ENCODE measurements around the gene POLR2A. TPM values are rescaled to one million over a fixed set of nuclear protein-coding genes. Genes with fewer than 3 reads are reported as not detected.

POLR2A gene
- total RNA-seq, result 100 to 1,000 TPM; 192 to 214 TPM

DNA sequence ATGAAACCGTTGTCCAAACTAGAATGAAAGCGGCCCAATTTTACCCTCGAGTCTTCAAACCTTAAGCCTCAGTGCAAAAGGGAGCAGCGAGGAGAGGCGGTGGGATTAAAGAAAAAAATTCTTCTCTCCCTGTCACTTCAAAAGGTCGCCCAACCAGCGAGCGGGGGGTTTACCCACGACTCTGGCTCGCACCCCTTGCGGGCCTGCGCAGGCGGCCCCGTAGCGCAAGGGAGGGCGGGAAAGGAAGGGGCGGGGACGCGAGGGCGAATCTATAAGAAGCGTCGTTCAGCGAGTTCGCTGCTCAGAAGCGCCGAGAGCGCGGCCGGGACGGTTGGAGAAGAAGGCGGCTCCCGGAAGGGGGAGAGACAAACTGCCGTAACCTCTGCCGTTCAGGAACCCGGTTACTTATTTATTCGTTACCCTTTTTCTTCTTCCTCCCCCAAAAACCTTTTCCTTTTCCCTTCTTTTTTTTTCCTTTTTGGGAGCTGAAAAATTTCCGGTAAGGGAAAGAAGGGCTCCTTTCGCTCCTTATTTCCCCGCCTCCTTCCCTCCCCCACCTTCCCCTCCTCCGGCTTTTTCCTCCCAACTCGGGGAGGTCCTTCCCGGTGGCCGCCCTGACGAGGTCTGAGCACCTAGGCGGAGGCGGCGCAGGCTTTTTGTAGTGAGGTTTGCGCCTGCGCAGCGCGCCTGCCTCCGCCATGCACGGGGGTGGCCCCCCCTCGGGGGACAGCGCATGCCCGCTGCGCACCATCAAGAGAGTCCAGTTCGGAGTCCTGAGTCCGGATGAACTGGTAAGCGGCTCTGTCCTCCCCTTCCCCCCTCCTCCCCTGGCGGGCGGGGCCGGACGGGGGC is at the start of gene POLR2A:
POLR2A (plus strand) TSS at position 300 of the 852 bp plus-strand sequence.
- peak; percentile 69 for ATAC-seq (ENCODE audit: low read depth)
- peaks cover 21% of the 10 kb centered on the region for H3K36me3 Mint-ChIP-seq
- POLR2A ChIA-PET, result interaction anchor here (0.5 to 6.6 kb wide), 29 partner anchors 7 to 800 kb away, joined by 3 to 65 read pairs (median 6); partner anchors contain the start of genes ACAP1, CD68, CHRNB1 and FGF11
- H3K4me3 Mint-ChIP-seq, result peak within 1 kb of the TSS; percentile 94
- peaks cover 47% of the 10 kb centered on the region for H3K4me1 Mint-ChIP-seq
- H3K27ac Mint-ChIP-seq, result peak within 1 kb of the TSS; percentile 99
- H3K9me3 Mint-ChIP-seq, result no peaks in the 10 kb centered on the region
- H3K27me3 Mint-ChIP-seq, result no peaks in the 10 kb centered on the region
- DNase-seq, result peak; percentile 99

DNA sequence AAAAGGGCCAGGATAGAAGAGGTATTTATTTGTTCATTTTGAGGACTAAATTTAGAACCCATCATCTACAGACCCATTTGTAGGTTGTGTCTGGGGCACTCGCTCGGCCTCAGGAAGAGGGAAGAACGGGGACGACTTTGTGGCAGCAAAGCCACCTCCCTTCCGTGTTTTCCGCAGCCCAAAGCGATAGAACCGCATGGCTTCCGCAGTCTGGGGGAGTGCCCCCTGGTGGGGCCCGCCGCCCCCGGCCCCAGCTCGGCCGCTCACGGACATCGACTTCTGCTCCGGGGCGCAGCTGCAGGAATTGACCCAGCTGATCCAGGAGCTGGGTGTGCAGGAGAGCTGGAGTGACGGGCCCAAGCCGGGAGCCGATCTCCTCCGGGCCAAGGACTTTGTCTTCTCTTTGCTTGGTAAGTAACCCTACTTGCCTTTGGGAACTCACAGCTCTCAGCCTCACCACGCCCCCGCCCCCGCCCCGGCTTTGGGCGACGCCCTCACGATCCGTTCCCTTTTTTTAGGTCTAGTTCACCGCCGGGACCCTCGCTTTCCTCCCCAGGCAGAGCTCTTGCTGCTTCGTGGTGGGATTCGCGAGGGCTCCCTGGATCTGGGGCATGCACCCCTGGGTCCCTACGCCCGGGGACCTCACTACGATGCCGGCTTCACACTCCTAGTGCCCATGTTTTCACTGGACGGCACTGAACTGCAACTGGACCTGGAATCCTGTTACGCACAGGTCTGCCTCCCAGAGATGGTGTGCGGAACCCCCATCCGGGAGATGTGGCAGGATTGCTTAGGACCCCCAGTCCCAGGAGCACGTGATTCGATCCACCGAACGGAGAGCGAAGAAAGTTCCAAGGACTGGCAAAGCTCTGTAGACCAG is 48.2 kb upstream of the POLR2A start:
- POLR2A ChIA-PET, result interaction anchor here (0.5 to 4.4 kb wide), 21 partner anchors 9 to 763 kb away, joined by 3 to 66 read pairs (median 5); partner anchors contain the start of genes ACAP1, CD68, CHRNB1 and FXR2
- no peaks in the 10 kb centered on the region for H3K9me3 Mint-ChIP-seq
- H3K27me3 Mint-ChIP-seq, result no peaks in the 10 kb centered on the region
- DNase-seq (peak; percentile 84), ATAC-seq (ENCODE audit: low read depth) (peak; percentile 27)
- peaks cover 23% of the 10 kb centered on the region for H3K4me1 Mint-ChIP-seq
- peak overlapping the region; percentile 96 for H3K27ac Mint-ChIP-seq
- peaks cover 4% of the 10 kb centered on the region for H3K36me3 Mint-ChIP-seq
- H3K4me3 Mint-ChIP-seq, result peak overlapping the region; percentile 96

GRCh38 chr17:7436556-7437368 is 47.4 kb upstream of the POLR2A start:
- POLR2A ChIA-PET, result interaction anchor here (1.0 to 4.4 kb wide), 19 partner anchors 9 to 250 kb away, joined by 3 to 66 read pairs (median 7); partner anchors contain the start of genes ACAP1, CHRNB1, FXR2 and MPDU1
- H3K9me3 Mint-ChIP-seq, result no peaks in the 10 kb centered on the region
- H3K4me3 Mint-ChIP-seq, result peak overlapping the region; percentile 96
- peak overlapping the region; percentile 96 for H3K27ac Mint-ChIP-seq
- DNase-seq (peak; percentile 91), ATAC-seq (ENCODE audit: low read depth) (peak; percentile 70)
- peaks cover 24% of the 10 kb centered on the region for H3K4me1 Mint-ChIP-seq
- H3K27me3 Mint-ChIP-seq, result peaks cover 3% of the 10 kb centered on the region
- H3K36me3 Mint-ChIP-seq, result peaks cover 6% of the 10 kb centered on the region

DNA sequence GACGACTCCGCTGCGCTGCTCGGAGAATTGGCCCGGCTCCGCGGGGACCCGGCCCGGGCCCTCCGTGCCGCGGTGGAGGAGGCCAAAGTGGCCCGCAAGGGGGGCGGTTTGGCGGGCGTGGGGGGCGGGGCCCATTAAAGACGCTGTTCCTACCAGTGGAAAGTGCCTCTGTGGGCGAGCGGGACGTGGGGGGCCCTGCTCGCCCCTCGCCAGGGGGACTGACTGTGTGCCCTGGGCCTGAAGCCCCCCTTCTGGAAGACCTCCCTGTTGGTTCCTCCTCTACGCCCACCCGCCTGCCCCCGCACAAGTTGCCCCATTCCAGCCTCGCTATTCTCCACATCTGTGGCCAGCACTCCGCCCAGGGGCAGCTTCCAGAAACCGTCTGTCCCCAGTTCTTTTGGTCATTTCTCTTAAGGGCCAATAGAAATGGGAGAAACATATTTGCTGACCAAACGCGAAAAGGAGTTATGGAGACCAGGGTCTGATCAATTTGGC is 46.8 kb upstream of the POLR2A start:
- no peaks in the 10 kb centered on the region for H3K9me3 Mint-ChIP-seq
- peak overlapping the region; percentile 77 for H3K27ac Mint-ChIP-seq
- H3K36me3 Mint-ChIP-seq, result peaks cover 10% of the 10 kb centered on the region
- H3K27me3 Mint-ChIP-seq, result peaks cover 4% of the 10 kb centered on the region
- H3K4me1 Mint-ChIP-seq, result peaks cover 24% of the 10 kb centered on the region
- H3K4me3 Mint-ChIP-seq, result peak overlapping the region; percentile 96
- POLR2A ChIA-PET, result interaction anchor here (1.0 to 4.4 kb wide), 15 partner anchors 8 to 152 kb away, joined by 4 to 66 read pairs (median 9); partner anchors contain the start of genes CHRNB1, POLR2A, SENP3 and SLC35G6
- ATAC-seq (ENCODE audit: low read depth) (no peak), DNase-seq (no peak)

GRCh38 chr17:7437950-7438614 is 46.1 kb upstream of the POLR2A start:
- POLR2A ChIA-PET, result interaction anchor here (0.8 to 4.4 kb wide), 12 partner anchors 9 to 141 kb away, joined by 3 to 66 read pairs (median 4); partner anchors contain the start of genes CD68, POLR2A, SLC35G6 and TMEM256
- DNase-seq, result peak; percentile 84
- H3K27me3 Mint-ChIP-seq, result peaks cover 4% of the 10 kb centered on the region
- peak overlapping the region; percentile 96 for H3K4me3 Mint-ChIP-seq
- no peak for ATAC-seq (ENCODE audit: low read depth)
- peaks cover 24% of the 10 kb centered on the region for H3K4me1 Mint-ChIP-seq
- H3K27ac Mint-ChIP-seq, result peak overlapping the region; percentile 77
- peaks cover 12% of the 10 kb centered on the region for H3K36me3 Mint-ChIP-seq
- no peaks in the 10 kb centered on the region for H3K9me3 Mint-ChIP-seq

GRCh38 chr17:7438656-7439460 is 45.3 kb upstream of the POLR2A start:
- Mint-ChIP-seq H3K36me3 (peaks cover 16% of the 10 kb centered on the region), H3K4me1 (peaks cover 24% of the 10 kb centered on the region), H3K27ac (peak overlapping the region; percentile 53), H3K4me3 (peak overlapping the region; percentile 96), H3K27me3 (peaks cover 6% of the 10 kb centered on the region), H3K9me3 (no peaks in the 10 kb centered on the region)
- ATAC-seq (ENCODE audit: low read depth), result no peak
- POLR2A ChIA-PET, result interaction anchor here (0.8 to 7.9 kb wide), 16 partner anchors 8 to 150 kb away, joined by 3 to 66 read pairs (median 5); partner anchors contain the start of genes ACAP1, CD68, POLR2A and SLC35G6
- no peak for DNase-seq

DNA sequence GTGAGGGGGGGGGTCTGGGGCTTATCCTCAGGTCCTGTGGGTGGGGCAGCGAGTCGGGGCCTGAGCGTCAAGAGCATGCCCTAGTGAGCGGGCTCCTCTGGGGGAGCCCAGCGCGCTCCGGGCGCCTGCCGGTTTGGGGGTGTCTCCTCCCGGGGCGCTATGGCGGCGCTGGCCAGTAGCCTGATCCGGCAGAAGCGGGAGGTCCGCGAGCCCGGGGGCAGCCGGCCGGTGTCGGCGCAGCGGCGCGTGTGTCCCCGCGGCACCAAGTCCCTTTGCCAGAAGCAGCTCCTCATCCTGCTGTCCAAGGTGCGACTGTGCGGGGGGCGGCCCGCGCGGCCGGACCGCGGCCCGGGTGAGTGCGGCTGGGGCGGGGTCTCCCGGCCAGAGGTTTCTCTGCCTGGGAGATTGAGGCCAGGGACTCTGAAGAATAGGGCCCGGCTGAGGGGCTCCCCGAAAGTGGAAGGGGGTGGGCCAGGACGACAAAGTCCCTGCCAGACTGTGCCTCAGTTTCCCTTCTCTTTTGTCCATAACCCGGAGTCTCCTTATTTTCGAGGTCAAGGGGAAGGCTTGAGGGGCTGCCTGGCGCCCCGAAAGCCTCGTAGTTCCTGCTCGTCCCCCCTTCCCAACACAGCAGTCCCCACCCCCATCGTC is 44.6 kb upstream of the POLR2A start, which contains the start of gene FGF11:
FGF11 (plus strand) TSS at position 51 of the 651 bp plus-strand sequence; CDS start at position 160, 109 bp downstream.
- POLR2A ChIA-PET, result interaction anchor here (0.7 to 7.9 kb wide), 12 partner anchors 13 to 150 kb away, joined by 3 to 60 read pairs (median 6); partner anchors contain the start of genes ACAP1, PLSCR3, POLR2A and TNFSF13
- no peak for ATAC-seq (ENCODE audit: low read depth)
- DNase-seq, result peak; percentile 59
- Mint-ChIP-seq H3K9me3 (no peaks in the 10 kb centered on the region), H3K36me3 (peaks cover 18% of the 10 kb centered on the region), H3K4me1 (peaks cover 24% of the 10 kb centered on the region), H3K27me3 (peaks cover 6% of the 10 kb centered on the region), H3K4me3 (peak within 1 kb of the TSS; percentile 96), H3K27ac (peak within 1 kb of the TSS; percentile 86)

- H3K9me3 Mint-ChIP-seq, result no peaks in the 10 kb centered on the region
- DNase-seq (peak; percentile 69), ATAC-seq (ENCODE audit: low read depth) (no peak)
- H3K27me3 Mint-ChIP-seq, result peaks cover 9% of the 10 kb centered on the region
- POLR2A ChIA-PET, result interaction anchor here (0.7 to 7.9 kb wide), 14 partner anchors 12 to 247 kb away, joined by 3 to 60 read pairs (median 4); partner anchors contain the start of genes ACAP1, PLSCR3, POLR2A and TNFSF13
- peak overlapping the region; percentile 86 for H3K27ac Mint-ChIP-seq
- H3K36me3 Mint-ChIP-seq, result peaks cover 18% of the 10 kb centered on the region
- H3K4me1 Mint-ChIP-seq, result peaks cover 27% of the 10 kb centered on the region
- peak overlapping the region; percentile 96 for H3K4me3 Mint-ChIP-seq
Observed at GRCh38 chr17:7440113-7440833, 43.9 kb upstream of the POLR2A start.

GRCh38 chr17:7440834-7441195 is 43.4 kb upstream of the POLR2A start:
- H3K27ac Mint-ChIP-seq, result no peak overlapping the region
- no peaks in the 10 kb centered on the region for H3K9me3 Mint-ChIP-seq
- peak overlapping the region; percentile 96 for H3K4me3 Mint-ChIP-seq
- peaks cover 32% of the 10 kb centered on the region for H3K4me1 Mint-ChIP-seq
- peaks cover 18% of the 10 kb centered on the region for H3K36me3 Mint-ChIP-seq
- POLR2A ChIA-PET, result interaction anchor here (0.7 to 7.9 kb wide), 11 partner anchors 12 to 247 kb away, joined by 3 to 60 read pairs (median 7); partner anchors contain the start of genes KCTD11, PLSCR3, POLR2A and TP53
- no peak for DNase-seq
- no peak for ATAC-seq (ENCODE audit: low read depth)
- H3K27me3 Mint-ChIP-seq, result peaks cover 15% of the 10 kb centered on the region

DNA sequence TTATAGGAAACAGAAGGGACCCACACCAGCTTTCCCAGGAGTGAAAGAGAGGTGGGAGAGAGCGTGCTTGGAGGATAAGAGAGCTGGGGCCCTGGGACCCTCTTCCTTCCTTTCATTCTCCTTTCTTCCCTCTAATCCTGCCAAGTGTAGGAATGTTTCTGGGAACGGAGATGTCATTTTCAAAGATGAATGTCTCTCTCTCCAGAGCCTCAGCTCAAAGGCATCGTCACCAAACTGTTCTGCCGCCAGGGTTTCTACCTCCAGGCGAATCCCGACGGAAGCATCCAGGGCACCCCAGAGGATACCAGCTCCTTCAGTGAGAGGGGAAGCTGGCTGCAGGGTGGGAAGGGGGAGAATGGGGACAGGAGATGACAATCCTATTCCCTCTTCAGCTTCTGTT is 42.9 kb upstream of the POLR2A start:
- no peak overlapping the region for H3K27ac Mint-ChIP-seq
- no peaks in the 10 kb centered on the region for H3K9me3 Mint-ChIP-seq
- no peak for ATAC-seq (ENCODE audit: low read depth)
- H3K27me3 Mint-ChIP-seq, result peaks cover 17% of the 10 kb centered on the region
- H3K4me3 Mint-ChIP-seq, result peak overlapping the region; percentile 20
- peaks cover 35% of the 10 kb centered on the region for H3K4me1 Mint-ChIP-seq
- peaks cover 20% of the 10 kb centered on the region for H3K36me3 Mint-ChIP-seq
- POLR2A ChIA-PET, result interaction anchor here (0.7 to 7.9 kb wide), 9 partner anchors 11 to 246 kb away, joined by 3 to 60 read pairs (median 7); partner anchors contain the start of genes KCTD11, POLR2A and TP53
- DNase-seq, result no peak
